SH-SY5Y (cell line): Measurements from ENCODE around the gene CSTPP1.

Experiments used
- GATA2 ChIP-seq: IDR thresholded peaks from 2 replicates; pipeline ENCODE4 v1.6.1; 2011; ENCODE audit warnings: mild to moderate bottlenecking, low read depth, low read length
- GATA3 ChIP-seq: IDR thresholded peaks from 2 replicates; pipeline ENCODE4 v1.6.1; 2011; ENCODE audit warnings: low read depth, mild to moderate bottlenecking, low read length, moderate library complexity

CSTPP1 gene

DNA sequence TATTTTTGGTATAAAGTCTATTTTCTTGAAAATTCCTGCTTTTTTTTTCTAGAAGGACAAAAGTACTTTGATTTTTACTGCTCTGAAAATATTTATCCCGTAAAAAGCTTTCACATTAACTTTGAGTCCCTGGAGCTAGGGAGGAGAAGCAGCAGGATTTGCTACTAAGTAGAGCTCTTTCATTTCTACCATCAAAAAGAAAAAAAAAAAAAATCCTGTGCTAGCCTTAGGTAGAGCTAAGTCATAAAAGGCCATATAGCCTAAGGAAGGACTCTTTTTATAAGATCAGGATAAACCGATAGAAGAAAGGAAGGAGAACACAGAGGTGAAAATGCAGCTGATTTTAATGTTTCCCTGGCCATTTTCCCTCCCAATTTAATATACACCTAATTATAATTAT, 48.0 kb downstream of the CSTPP1 start:
- TF ChIP-seq GATA2 (no peak), GATA3 (no peak)

DNA sequence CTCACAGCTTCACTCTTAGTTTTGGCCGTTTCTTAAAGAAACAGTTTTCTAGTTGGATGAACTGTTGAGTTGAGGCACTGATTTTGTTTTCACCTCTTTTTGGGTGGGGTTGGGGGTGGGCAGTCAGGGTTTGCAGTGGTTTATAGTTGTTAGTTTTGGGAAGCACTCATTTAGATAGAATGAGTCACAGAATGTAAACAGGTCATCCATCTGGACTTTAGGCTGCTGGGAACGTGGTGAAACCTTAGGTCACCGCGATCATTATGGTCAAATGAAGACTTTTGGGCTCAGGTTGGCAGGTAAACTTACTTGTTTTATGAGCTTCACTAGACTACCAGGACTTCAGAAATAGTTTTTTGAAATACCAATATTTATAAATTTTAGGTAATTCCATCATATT, 48.4 kb downstream of the CSTPP1 start:
- TF ChIP-seq GATA3 (no peak), GATA2 (no peak)

DNA sequence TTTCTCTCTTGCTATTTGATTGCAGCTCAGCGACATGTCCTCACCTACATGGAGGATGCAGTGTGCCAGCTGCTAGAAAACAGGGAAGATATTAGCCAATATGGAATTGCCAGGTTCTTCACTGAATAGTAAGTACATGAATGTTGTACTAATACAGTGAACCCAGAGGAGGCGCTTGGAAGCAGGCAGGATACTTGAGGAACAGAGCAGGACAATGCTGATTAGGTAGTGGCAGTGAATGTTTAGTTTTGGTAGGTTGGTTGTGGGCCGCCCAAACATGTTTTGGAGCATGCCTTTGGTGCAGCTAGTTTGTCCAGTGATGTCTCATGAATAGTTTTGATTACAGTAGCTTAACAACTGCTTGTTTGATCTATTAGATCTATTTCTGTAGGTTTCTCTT, 50.6 kb downstream of the CSTPP1 start:
- no peak for TF ChIP-seq GATA2

DNA sequence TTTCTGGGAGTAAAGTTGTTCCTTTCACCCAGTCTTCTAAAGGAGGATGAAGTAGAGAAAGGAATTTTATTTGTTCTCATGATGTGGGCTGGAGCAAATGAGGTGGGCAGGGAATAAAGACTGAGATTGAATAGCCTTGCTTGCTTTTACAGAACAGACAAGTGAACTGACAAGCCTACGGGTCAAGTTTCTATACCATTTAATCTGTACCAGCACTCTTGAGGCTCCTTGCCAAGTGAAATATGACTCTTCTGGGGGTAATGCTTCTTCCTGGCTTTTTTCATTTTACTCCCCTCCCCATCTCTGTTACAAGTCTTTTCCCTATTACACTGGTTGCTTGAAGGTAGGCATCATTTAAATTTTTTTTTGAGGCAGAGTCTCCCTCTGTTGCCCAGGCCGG, 54.8 kb downstream of the CSTPP1 start:
- TF ChIP-seq GATA3 (no peak), GATA2 (no peak)

DNA sequence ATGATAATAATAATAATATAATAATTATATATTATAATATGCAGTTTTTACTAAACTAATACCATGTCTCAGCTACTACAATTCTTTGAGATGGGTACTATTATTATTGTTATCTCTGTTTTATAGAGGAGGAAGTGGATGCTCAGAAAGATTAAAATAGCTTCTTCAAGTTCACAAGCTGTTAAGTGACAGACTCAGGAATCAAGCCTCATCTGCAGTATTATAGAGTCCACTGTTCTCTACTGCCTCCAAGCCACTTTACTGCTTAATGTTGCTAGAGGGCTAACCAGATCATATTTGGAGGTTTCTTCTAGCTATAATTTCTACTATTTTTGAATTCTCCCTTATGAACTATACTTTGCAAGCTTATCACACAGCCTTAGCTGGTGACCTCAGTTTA, 62.7 kb downstream of the CSTPP1 start:
- TF ChIP-seq GATA3 = no peak
- TF ChIP-seq GATA2 = no peak

DNA sequence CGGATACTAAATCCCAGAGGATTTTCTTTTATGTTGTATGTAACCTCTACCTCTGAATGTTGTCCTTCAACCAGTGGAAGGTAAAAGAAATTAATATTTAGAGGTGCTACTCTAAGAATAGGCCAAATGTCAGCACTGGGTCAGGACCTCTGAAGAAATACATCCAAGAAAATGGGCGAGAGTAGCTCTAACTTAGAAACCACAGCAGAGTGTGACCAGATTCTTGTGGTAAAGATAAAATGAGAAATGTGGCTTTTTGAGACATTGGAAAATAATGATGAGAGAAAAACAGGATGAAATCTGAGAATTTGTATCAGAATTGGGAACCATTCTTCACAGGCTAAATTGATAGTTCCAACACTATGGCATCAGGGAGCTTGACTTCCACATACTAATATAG, 63.5 kb downstream of the CSTPP1 start:
- no peak for TF ChIP-seq GATA2
- no peak for TF ChIP-seq GATA3

DNA sequence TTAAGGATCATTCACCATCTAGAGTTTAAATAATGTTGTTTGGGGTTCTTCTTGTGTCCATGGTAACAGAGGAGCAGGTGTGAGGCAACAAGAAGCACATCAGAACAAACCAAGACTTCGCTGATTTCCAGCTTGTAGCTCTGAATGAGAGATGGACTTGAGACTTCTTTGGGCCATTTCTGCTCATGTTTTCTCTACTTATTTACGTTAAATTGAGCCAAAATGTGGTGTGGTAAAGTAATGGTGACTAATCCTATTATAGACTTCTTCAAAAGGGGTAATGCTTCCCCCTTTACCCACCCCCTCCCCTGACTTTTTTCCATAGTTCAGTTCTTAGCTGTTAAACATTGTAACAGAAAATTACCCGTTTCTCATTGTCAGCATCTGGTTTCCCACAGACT, 65.2 kb downstream of the CSTPP1 start:
- TF ChIP-seq GATA2 (no peak), GATA3 (no peak)

DNA sequence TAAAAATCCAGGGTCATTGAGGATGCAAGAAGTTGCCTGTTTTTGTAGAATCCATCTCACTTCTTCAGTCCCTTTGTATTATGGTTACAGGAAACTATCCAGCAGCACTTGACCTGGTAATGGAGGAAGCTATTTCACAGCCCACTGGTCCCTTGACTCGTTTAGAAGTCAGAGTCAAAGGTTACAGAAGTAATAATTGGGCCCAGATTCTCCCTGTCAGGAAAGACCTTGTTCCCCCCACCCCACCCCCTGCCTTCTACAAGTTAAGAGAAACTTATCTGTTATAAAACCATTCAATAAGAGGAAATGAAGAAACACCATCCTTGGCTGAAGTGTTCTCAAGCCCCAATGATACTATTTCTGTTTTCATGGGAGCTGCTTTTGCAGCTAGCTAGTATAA, 65.8 kb downstream of the CSTPP1 start:
- no peak for TF ChIP-seq GATA2
- TF ChIP-seq GATA3 = no peak

DNA sequence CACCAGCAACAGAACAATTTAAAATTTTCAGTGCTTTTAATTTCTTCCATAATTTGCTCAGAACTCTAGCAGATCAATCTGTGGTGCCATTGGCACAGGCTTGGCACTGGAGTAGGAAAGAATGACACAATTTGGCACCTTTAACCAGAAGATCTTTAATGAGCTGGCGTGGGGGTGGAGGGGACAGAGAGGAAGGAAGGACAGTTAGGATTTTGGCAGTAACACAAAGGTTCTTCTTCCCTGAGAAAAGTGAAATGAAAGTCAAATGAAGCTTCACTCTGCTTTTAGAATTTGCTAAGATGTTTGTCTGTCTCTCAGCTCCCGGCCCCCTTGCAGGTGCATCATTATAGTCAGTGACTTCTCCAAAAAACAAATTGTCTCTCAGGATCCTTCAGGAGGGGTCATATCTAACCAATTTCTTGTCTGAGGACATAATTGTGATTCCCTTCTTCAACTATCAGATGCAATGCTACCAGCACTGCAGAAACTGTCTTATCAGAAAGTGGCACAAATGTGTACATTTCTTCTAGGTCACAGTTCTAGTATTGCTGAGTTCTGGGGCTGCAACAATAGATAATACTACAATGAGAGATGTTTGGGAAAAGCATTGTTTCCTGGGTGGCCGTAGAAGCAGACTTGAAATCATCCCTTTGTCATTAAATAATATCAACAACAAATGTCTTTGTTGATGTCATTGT, 66.8 kb downstream of the CSTPP1 start:
- TF ChIP-seq GATA2 (no peak), GATA3 (no peak)

DNA sequence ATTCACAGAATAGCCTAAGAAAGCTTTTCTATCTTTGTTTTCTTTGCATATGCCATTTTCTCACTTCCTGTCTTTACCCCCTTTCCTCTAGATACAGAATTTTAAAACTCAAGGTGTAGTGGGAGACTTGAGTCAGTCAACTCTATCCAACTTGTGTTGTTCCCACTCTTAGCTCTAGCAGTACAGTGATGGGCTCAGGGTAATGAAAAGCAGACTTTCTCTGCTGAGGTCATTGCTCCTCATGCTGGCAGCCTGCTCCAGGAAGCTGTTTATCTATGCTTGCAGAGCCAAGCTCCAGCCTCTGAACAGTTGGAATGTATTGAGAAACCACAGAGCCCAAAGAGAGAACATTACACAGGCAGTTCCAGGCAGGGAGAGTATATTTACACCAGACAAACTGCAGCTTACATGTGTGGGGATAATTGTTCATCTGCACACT, 68.1 kb downstream of the CSTPP1 start:
- peak; percentile 68 for TF ChIP-seq GATA2
- TF ChIP-seq GATA3 = no peak

DNA sequence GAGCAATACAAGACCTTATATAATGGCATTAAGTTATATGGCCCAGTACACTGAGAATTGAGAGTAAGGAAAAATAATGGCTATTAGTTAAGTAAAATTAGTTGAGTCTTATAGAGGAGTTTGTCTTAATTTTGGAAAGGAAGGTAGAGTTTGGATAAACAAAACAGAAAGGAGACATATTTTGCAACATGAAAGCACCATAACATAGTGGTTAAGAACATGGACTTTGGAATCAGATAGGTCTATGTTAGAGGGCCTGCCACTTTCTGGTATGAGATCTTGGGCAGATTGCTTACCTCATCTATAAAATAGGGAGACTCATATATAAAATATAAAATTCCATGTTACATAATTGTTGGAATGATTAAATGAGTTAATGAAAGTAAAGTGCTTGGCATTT, 68.9 kb downstream of the CSTPP1 start:
- no peak for TF ChIP-seq GATA3
- TF ChIP-seq GATA2 = no peak

DNA sequence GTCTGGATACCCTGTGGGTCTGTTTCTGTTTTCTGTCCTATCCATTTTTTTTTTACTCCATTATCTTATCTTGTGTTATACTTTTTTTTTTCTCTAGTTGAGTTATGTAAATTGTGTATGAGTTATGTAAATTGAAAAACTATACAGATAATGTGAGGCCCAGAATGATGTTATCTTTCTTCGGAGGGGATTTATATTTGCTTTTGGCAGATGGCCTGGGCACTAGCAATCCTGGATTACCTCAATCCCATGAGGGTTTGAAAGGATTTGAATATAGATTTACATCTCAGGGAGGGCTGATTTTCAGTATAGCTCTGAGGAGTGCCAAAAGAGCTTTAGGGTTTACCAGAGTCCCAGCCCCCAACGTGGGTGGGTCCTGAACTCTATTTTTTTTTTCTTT, 71.0 kb downstream of the CSTPP1 start:
- TF ChIP-seq GATA2 (peak; percentile 96), GATA3 (peak; percentile 98)

DNA sequence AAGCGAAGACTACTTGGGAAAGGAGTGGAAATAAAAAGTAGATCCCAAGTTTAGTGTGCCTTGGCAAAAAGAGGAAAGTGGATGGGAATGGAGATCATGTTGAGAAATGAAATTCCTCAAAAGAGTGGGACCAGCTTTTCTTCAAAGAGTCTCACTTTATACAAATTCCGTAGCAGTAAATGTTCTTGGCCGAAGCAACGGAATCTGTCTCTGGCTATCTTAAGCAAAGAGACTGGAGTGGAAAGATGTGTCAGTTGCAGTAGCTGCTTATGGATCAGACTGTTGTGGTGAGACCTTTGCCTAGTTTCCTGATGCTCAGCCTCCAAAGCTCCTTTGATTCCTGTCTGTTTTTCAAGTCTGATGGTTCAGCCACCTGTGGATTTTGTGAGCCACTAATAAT, 73.6 kb downstream of the CSTPP1 start:
- TF ChIP-seq GATA2 (no peak), GATA3 (no peak)

DNA sequence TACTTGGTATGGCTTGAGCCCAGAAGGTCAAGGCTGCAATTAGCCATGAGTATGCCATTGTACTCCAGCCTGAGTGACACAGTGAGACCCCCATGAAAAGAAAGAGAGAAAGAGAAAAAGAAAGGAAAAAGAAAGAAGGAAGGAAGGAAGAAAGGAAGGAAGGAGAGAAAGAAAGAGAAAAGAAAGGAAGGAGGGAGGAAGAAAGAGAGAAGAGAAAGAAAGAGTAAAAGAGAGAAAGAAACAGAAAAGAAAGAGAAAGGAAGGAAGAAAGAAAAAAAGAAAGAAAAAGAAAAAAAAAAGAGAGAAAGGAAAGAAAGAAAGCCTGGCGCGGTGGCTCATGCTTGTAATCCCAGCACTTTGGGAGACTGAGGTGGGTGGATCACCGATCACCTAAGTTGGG, 77.5 kb downstream of the CSTPP1 start:
- TF ChIP-seq GATA2 (no peak), GATA3 (no peak)

DNA sequence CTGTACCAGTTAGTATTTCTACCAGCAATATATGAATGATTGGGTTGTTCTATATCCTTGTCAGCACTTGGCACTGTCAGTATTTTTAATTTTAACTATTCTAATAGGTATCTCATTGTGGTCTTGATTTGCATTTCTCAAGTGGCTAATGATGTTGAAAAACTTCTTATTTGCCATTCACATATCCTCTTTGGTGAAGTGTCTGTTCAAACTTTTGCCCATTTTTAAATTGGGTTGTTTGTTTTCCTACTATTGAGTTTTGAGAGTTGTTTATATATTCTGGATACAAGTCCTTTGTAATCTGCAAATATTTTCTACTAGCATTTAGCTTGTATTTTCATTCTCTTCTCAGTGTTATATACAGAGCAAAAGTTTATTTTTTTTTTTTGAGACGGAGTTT, 82.1 kb downstream of the CSTPP1 start:
- TF ChIP-seq GATA3 = no peak
- no peak for TF ChIP-seq GATA2
